NCI-H524 treated with DMSO at 0.1 percent for 48 hours (cell line): ENCODE measurements around the gene ANKS1B.
"Not testable (repeated sequence)": the region's sequence is repeated elsewhere in the genome, so short reads cannot be mapped to it uniquely, and the experiment has no call there.

Experiments
- DNase-seq: peaks from one replicate; lab custom pipeline; 2025; lab: John Stamatoyannopoulos, UW

ANKS1B gene

DNA sequence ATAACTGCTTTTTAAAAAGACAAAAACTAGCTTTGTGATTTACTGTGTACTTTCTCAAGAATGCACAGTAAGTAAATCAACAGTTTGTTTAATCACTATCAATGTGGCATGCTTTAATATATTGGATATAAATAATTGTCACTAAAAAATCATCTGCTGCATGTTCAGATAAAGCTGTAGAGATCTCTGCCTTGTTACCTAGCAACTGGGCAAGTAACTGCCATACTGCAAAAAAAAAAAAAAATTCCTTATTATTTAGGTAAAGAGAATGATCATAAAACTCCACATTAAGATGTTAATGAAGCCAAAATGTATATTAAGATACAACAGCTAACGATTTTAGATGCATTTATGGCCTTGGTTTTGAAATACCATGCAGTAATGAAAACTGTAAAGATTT lies 1102.2 kb downstream of the ANKS1B start:
- no peak for DNase-seq

GRCh38 chr12:98873776-98874175 lies 1111.0 kb downstream of the ANKS1B start:
- DNase-seq = no peak

DNA sequence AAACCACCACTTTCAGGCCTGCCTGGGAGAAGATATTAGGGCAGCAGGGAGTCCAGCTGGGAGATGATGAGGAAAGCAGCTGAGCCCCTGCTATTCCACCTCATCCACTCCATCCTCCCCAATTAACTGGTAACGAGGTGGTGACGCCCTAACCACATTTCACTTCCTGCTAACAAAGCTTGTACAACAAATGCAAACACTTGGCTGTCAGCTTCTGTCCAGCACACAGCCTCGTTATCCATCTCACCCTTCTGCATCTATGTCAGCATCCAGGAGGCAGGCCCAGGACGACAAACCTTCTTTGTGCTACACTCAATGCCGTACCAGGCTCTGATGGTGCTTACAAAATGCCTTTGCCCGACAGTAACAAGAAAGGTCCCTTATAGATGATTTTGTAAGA lies 1114.2 kb downstream of the ANKS1B start:
- no peak for DNase-seq

GRCh38 chr12:98869886-98870503 lies 1114.7 kb downstream of the ANKS1B start:
- DNase-seq = no peak

DNA sequence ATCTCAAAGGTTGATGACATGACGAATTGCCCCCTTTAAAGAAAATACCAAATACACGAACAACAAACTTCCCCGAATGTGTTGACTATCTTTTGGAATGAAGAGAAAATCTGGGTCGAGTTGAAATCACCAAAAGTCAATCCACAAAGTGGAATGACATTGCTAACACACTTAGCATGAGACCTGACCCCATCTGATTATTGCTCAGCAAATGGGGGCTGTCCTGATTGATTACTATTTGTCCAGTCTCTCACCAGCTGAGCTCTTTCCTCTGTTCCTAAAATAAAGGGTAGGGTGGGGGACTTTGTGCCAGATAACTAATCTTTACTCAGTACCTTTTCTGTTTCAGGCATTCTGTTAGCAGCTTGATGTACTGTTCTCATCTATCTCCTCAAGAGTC lies 1116.2 kb downstream of the ANKS1B start:
- DNase-seq = no peak

DNA sequence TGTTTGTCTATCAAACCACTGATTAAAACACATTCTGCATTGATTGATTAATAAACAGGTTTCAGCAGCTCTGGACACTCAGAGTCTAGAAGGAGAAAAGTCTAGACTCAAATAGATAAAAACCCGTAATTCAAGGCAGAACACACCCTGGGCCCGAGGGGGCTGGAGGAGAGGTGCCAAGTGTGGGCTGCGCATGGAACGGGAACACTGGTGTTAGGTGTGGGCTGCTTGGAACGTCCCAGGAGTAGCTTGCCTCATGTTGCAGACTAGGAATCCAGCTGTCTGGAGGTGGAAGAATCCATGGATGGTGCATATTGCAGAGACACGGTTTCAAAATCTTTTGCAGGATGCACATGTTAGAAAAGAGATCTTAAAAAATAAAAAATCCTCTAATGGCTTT lies 1116.7 kb downstream of the ANKS1B start:
- no peak for DNase-seq

- no peak for DNase-seq
Measured at GRCh38 chr12:98864363-98864762, 1120.4 kb downstream of the ANKS1B start.

DNA sequence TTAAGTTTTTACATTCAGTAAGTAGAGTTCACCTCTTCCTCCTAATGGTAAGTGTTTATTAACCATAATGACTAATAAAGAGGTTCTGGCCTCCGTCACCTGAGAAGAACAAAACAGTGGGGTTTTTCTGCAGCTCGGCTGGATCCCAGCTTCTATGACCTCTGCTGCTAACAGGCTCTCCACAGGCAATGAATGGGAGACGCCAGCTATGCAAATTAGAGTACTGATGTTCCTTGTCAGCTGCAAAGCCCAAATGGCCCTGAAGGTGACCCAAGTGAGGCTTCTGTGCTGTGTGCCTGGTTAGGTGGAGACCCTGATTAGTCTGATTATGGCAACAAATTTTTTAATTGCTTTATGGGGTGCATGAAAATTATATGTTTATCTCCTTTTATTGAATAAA lies 1121.6 kb downstream of the ANKS1B start:
- DNase-seq = no peak

DNA sequence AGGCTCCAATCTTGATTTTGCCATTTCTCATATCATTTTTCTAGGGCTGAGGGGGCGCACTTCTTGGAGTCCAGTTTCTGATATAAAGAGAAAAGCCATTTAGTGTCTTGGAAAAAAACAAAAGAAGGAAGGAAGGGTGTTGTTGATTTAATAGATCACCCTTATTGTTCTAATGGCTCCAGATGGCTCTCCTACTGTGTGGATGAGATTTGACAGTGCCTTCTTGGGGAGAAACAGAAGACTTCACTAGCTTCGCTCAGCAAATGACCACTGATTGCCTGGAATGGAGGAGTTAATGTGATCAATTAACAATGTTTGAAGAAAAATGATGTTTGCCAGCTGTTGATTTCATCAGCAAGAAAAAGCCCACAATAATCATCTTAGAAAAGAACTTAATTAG lies 1123.5 kb downstream of the ANKS1B start:
- no peak for DNase-seq

GRCh38 chr12:98856897-98857540 lies 1127.7 kb downstream of the ANKS1B start:
- DNase-seq = no peak

DNA sequence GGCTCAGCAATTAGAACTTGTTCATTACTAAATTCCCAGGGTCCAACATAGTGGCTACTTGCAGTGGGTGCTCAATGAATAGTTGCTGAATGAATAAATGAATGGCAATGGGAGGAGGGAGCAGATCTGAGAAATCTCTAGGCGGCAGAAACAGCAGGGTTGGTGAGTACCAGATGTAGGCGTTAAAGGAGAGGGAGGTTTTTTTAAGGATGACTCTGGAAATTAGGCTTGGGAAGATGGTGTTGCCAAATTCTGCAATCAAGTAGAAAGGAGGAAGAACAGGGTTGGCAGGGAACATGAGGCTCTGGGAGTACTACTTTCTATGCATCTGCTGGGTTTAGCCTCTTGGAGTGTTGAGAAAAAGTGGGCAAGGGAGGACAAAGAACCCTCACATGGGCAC lies 1132.6 kb downstream of the ANKS1B start:
- no peak for DNase-seq

DNA sequence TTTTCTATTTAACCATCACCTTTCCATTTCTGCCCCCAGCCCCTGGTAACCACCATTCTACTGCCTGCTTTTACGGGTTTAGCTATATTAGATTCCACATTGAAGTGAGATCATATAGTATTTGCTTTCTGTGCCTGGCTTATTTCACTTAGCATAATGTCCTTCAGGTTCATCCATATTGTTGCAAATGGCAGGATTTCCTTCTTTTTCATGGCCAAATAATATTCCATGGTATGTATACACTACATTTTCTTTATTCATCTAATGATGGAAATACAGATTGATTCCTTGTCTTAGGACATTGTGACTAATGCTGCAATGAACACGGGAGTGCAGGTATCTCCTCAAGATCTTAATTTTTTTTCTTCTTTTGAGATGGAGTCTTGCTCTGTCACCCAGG lies 1137.5 kb downstream of the ANKS1B start:
- DNase-seq = no peak

DNA sequence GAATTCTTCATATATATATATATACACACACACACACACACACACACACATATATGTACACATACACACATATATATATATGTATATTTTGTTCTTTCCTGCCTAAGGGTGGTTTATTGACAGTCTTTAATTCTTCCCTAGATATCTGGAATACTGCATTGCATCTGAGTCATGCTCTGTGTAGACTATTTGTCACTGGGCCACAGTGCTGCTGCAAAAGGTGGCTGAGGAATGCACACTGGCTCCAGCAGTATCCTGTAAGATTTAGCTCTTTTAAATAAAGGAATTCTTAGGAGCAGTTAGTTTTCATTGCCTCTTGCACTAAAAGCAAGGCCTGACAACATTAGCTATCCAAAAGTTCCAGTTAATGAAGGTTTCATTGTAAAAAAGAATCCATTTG lies 1138.8 kb downstream of the ANKS1B start:
- DNase-seq = no peak

DNA sequence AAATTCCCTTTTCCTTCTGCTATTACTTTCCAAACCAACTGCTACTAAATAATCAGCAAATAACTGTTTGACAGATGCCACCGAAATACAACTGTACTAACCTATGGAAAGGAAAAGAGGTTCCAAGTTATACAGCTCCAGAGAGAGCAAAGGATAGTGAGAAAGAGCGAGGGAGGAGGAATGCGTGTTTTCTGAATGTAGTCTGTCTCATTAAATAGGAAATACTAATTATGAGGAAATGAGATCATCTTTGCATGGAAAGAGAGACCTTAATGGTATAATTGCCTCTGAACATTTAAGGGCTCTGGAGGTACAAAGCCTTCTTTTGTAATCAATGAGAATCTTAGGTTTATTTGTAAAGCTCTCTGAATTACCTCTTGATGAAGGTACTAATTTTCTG lies 1144.4 kb downstream of the ANKS1B start:
- DNase-seq = no peak

DNA sequence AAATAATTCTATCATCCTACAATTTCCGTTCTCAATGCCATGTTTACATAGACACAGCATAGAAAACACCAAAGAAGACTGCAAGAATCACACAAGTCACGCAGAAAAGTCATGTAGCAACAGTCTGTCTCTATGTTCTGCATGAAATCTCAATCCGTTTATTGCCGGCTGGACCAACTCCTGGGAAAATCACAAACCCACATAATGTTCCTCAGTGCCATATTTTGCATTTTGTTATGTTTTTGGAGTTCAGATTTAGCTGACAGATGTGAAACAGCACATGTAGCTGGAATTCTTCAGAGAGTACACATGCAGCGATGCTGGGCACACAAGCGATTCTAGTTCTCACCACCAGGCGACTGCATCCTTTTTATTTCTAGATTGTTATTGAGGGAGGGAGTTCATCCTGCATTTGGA lies 1146.5 kb downstream of the ANKS1B start:
- no peak for DNase-seq

- DNase-seq = not testable (repeated sequence)
Measured at GRCh38 chr12:98837134-98837752, 1147.5 kb downstream of the ANKS1B start.

DNA sequence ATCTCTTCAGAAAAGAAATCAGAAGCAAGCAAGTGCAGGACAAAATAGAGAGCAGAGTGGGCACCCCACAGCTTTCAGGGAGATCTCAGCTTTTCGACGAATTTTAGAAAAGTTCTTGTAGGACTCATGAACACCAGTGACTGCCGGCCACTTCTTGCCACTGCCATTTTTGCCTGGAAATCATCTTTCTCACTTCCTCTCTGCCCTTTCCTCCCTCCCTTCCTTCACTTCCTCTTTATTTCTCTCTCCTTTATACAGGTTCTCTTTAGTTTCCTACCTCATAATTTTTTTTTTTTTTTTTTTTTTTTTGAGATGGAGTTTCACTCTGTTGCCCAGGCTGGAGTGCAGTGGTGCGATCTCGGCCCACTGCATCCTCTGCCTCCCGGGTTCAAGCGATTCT lies 1154.1 kb downstream of the ANKS1B start:
- no peak for DNase-seq

GRCh38 chr12:98828802-98829600 lies 1155.7 kb downstream of the ANKS1B start:
- no peak for DNase-seq

- no peak for DNase-seq
Measured at GRCh38 chr12:98823012-98823411, 1161.7 kb downstream of the ANKS1B start.

- no peak for DNase-seq
Measured at GRCh38 chr12:98821866-98822265, 1162.9 kb downstream of the ANKS1B start.

GRCh38 chr12:98821232-98821631 lies 1163.5 kb downstream of the ANKS1B start:
- DNase-seq = no peak

GRCh38 chr12:98819821-98820404 lies 1164.8 kb downstream of the ANKS1B start:
- no peak for DNase-seq
